22Rv1 (cell line): ENCODE results near the gene CGREF1.

Source experiments
- CTCF ChIP-seq: fragments of 450-650 bp; IDR thresholded peaks from 2 replicates; pipeline ENCODE4 v1.5.1; 2017; ENCODE audit warnings: mild to moderate bottlenecking
- ZFX ChIP-seq: fragments of 450-650 bp; IDR thresholded peaks from 2 replicates; pipeline ENCODE4 v1.6.1; 2017; ENCODE audit warnings: antibody characterized with exemption, borderline replicate concordance

GRCh38 chr2:27059141-27059820 is 59.6 kb downstream of the CGREF1 start:
- no peak for TF ChIP-seq CTCF
- no peak for TF ChIP-seq ZFX
